RPMI7951 (cell line): ENCODE results near the gene CATSPERB. TPM values are rescaled to one million over a fixed set of nuclear protein-coding genes. Genes with fewer than 3 reads are reported as not detected.

Source experiments
- total RNA-seq: library from RNA; depleted of rRNA; stranded (reverse); fragments of >200 nt; shearing (Covaris generic); gene quantifications from 2 replicates; pipeline ENCODE4 v1.2.3, GENCODE V29; 2014; rRNA removed

The CATSPERB gene
- total RNA-seq, 1 experiment from 2014 or later = not detected

Other genes with a start within 250 kb of the CATSPERB start
- gene PPP4R3A, start 221.8 kb downstream of the CATSPERB start, total RNA-seq = 21.3 and 22.8 TPM in 2 replicates
- not detected in 2 replicates for gene TC2N, start 135.4 kb upstream of the CATSPERB start, total RNA-seq
- under 0.01 TPM in 1 of 2 replicates, not detected in the other for gene FBLN5, start 215.6 kb upstream of the CATSPERB start, total RNA-seq